Measurements from ENCODE around the gene FGF9.

The FGF9 gene

DNA sequence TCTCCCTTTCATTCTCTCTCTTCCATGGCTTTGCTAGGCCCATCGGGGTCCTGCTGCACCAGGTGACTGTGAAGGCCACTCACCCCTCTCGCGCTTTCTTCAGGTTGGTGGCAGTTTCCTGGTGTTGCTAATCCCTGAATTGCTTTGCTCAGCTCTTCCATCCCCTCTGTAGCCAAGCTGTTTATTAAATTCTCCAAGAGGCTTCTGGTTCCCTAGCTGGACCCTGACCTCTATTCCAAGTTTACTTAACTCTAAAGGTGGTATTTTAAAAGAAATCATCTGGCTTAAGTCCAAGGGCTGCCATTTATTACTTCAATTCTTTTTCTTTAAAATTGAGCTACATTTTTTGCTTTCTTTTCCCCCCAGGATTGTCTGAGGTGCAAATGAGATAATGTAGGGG, 34.2 kb upstream of the FGF9 start:
- TF ChIP-seq, protein P1, sequence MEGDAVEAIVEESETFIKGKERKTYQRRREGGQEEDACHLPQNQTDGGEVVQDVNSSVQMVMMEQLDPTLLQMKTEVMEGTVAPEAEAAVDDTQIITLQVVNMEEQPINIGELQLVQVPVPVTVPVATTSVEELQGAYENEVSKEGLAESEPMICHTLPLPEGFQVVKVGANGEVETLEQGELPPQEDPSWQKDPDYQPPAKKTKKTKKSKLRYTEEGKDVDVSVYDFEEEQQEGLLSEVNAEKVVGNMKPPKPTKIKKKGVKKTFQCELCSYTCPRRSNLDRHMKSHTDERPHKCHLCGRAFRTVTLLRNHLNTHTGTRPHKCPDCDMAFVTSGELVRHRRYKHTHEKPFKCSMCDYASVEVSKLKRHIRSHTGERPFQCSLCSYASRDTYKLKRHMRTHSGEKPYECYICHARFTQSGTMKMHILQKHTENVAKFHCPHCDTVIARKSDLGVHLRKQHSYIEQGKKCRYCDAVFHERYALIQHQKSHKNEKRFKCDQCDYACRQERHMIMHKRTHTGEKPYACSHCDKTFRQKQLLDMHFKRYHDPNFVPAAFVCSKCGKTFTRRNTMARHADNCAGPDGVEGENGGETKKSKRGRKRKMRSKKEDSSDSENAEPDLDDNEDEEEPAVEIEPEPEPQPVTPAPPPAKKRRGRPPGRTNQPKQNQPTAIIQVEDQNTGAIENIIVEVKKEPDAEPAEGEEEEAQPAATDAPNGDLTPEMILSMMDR (IDR thresholded peaks at IDR 0.05; ENCODE audit: insufficient read depth, low read length): no peak
- no peak for TF ChIP-seq POLR2AphosphoS5 (IDR thresholded peaks at IDR 0.05; ENCODE audit: low read depth)
- TF ChIP-seq, protein P2, sequence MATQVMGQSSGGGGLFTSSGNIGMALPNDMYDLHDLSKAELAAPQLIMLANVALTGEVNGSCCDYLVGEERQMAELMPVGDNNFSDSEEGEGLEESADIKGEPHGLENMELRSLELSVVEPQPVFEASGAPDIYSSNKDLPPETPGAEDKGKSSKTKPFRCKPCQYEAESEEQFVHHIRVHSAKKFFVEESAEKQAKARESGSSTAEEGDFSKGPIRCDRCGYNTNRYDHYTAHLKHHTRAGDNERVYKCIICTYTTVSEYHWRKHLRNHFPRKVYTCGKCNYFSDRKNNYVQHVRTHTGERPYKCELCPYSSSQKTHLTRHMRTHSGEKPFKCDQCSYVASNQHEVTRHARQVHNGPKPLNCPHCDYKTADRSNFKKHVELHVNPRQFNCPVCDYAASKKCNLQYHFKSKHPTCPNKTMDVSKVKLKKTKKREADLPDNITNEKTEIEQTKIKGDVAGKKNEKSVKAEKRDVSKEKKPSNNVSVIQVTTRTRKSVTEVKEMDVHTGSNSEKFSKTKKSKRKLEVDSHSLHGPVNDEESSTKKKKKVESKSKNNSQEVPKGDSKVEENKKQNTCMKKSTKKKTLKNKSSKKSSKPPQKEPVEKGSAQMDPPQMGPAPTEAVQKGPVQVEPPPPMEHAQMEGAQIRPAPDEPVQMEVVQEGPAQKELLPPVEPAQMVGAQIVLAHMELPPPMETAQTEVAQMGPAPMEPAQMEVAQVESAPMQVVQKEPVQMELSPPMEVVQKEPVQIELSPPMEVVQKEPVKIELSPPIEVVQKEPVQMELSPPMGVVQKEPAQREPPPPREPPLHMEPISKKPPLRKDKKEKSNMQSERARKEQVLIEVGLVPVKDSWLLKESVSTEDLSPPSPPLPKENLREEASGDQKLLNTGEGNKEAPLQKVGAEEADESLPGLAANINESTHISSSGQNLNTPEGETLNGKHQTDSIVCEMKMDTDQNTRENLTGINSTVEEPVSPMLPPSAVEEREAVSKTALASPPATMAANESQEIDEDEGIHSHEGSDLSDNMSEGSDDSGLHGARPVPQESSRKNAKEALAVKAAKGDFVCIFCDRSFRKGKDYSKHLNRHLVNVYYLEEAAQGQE (IDR thresholded peaks at IDR 0.05; ENCODE audit: insufficient replicate concordance, low read depth): no peak
- TF ChIP-seq SPI1 (IDR thresholded peaks at IDR 0.05; ENCODE audit: borderline replicate concordance, low read depth): no peak
- H3K27me3 ChIP-seq (ENCODE audit: insufficient read depth, poor library complexity, severe bottlenecking): no peaks in the 10 kb centered on the region
- no peak overlapping the region for H3K27ac ChIP-seq (replicated peaks)
- no peak for DNase-seq (ENCODE audit: low read depth in 1 of 2, low spot score in 1 of 2)
- no peak overlapping the region for H3K4me3 ChIP-seq (replicated peaks; ENCODE audit: insufficient read depth, low read length)

DNA sequence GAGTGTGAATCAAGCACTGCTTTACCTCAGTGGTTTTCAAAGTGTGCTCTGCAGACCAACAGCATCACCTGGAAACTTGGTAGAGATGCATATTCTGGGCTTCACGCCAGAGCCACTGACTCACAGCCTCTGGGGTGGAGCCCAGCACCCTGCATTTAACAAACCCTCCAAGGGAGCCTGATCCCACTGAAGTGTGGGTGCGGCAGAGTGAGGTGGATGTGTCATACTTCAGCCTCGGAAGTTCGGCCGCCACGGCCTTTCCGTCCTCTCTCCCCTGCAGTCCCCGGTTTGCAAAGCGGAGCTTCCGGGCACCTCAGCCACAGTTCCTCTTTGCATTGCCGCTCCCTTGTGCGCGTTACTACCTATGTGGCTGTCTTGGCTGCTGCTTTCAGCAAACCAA, 33.6 kb upstream of the FGF9 start:
- H3K27ac ChIP-seq (replicated peaks): no peak overlapping the region
- no peak overlapping the region for H3K4me3 ChIP-seq (replicated peaks; ENCODE audit: insufficient read depth, low read length)
- DNase-seq (ENCODE audit: low read depth in 1 of 2, low spot score in 1 of 2): peak; percentile 43 to 73
- TF ChIP-seq, protein P1 (IDR thresholded peaks at IDR 0.05; ENCODE audit: insufficient read depth, low read length): no peak
- TF ChIP-seq SPI1 (IDR thresholded peaks at IDR 0.05; ENCODE audit: borderline replicate concordance, low read depth): peak; percentile 89
- no peaks in the 10 kb centered on the region for H3K27me3 ChIP-seq (ENCODE audit: insufficient read depth, poor library complexity, severe bottlenecking)

DNA sequence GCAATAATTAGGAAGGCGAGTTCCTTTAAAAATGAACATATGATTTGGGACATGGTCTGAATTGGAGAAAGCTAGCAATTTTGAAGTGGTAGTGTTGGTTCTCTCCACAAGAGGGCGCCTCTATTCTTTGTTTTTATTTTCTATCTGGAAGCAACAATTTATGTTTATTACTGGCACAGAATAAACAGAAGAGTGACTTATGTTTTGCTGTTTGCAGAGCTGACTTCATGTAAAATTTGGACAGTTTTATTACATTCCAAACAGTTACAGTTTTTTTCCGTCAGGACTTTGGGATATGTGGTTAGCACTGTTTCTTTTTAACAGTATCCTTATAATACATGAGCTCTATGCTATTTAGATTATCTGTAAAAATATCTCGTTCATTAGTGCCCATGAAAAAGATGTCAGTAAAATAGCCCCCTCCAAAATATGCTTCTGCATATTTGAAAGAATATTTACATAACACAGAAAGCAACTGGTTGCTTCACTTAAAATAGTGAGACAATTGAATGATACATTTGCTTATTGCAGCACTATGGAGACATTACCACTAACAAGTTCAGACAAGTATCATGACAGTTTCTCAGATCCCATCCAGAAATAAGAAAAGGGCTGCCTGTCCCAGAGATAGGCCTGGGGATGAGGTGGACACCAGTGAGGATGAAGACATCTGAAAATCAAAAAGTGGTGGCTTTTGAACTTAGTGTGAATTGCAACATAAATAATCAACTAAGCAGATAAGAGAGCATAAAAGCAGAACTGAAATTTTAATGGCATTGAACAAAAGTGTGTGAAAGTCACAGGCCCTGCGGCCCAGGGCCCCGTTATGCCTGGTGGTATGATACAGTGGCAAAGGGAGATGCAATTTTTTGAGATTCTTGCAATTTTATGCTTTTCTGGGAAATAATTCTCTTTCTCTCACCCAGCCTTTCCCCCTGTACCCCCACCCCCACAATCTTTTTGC, 32.3 kb upstream of the FGF9 start:
- H3K27me3 ChIP-seq (ENCODE audit: insufficient read depth, poor library complexity, severe bottlenecking): no peaks in the 10 kb centered on the region
- no peak overlapping the region for H3K27ac ChIP-seq (replicated peaks)
- TF ChIP-seq SPI1 (IDR thresholded peaks at IDR 0.05; ENCODE audit: borderline replicate concordance, low read depth) (no peak), GABPA (IDR thresholded peaks at IDR 0.05; ENCODE audit: low read depth) (no peak), POLR2AphosphoS5 (IDR thresholded peaks at IDR 0.05; ENCODE audit: low read depth) (no peak)
- TF ChIP-seq, protein P1 (IDR thresholded peaks at IDR 0.05; ENCODE audit: insufficient read depth, low read length): peak; percentile 44
- TF ChIP-seq, protein P2 (IDR thresholded peaks at IDR 0.05; ENCODE audit: insufficient replicate concordance, low read depth): no peak
- no peak overlapping the region for H3K4me3 ChIP-seq (replicated peaks; ENCODE audit: insufficient read depth, low read length)
- DNase-seq (ENCODE audit: low read depth in 1 of 2, low spot score in 1 of 2): peak in 1 of 2 experiments; percentile 9

Measured in HL-60 (cell line).